Liver (tissue), 9 donors: Measurements from ENCODE around the gene RNF4. TPM values are rescaled to one million over a fixed set of nuclear protein-coding genes. Genes with fewer than 3 reads are reported as not detected.

ENCODE experiments used
- DNase-seq: peaks from one replicate; pipeline ENCODE4 v3.0.0-alpha.2; 2017; ENCODE audit warnings: low spot score
- H3K27ac ChIP-seq, 2 donors: one replicate each; pipeline ENCODE4 v1.7.0; 2013; ENCODE audit warnings: inconsistent platforms in 2 of 2, low read length in 2 of 2, control low read depth in 1 of 2, low read depth in 1 of 2, mild to moderate bottlenecking in 1 of 2
- H3K27me3 ChIP-seq, 4 donors: one replicate each; pipeline versions ENCODE4 v1.6.1 to v1.7.0; 2013; ENCODE audit warnings: low read length in 3 of 4, inconsistent platforms in 1 of 4, mild to moderate bottlenecking in 1 of 4, moderate library complexity in 1 of 4; ENCODE audit not compliant: control insufficient read depth in 4 of 4, insufficient read depth in 4 of 4
- H3K36me3 ChIP-seq, 4 donors: one replicate each; pipeline versions ENCODE4 v1.6.1 to v1.7.0; 2013; ENCODE audit warnings: low read length in 3 of 4, mild to moderate bottlenecking in 3 of 4, low read depth in 1 of 4, moderate library complexity in 1 of 4; ENCODE audit not compliant: control insufficient read depth in 4 of 4, insufficient read depth in 3 of 4
- H3K4me1 ChIP-seq, 4 donors: one replicate each; pipeline versions ENCODE4 v1.6.1 to v1.7.0; 2013; ENCODE audit warnings: low read length in 3 of 4, mild to moderate bottlenecking in 3 of 4, moderate library complexity in 1 of 4; ENCODE audit not compliant: control insufficient read depth in 4 of 4, insufficient read depth in 4 of 4
- H3K4me3 ChIP-seq, 3 donors: one replicate each; pipeline versions ENCODE4 v1.6.1 to v1.7.0; 2013; ENCODE audit warnings: low read length in 3 of 3, control low read depth in 1 of 3, low read depth in 1 of 3, mild to moderate bottlenecking in 1 of 3
- H3K9ac ChIP-seq, 2 donors: one replicate each; pipeline ENCODE4 v1.7.0; 2013; ENCODE audit warnings: low read length in 2 of 2, mild to moderate bottlenecking in 2 of 2, moderate library complexity in 2 of 2, control low read depth in 1 of 2, low read depth in 1 of 2
- H3K9me3 ChIP-seq, 4 donors: one replicate each; pipeline versions ENCODE4 v1.6.1 to v1.7.0; 2013; ENCODE audit warnings: low read length in 3 of 4; ENCODE audit not compliant: control insufficient read depth in 4 of 4
- EGR1 ChIP-seq, 2 donors: IDR thresholded peaks; 2 replicates each; pipeline ENCODE4 v1.6.1; 2016 to 2018; ENCODE audit warnings: antibody characterized with exemption in 2 of 2, low read depth in 2 of 2
- FOXA2 ChIP-seq: IDR thresholded peaks from 2 replicates; pipeline ENCODE4 v1.6.1; 2016; ENCODE audit warnings: antibody characterized with exemption
- GABPA ChIP-seq, 2 donors: IDR thresholded peaks in 1 of 2; conservative IDR thresholded peaks in 1 of 2; 2 replicates each; pipeline ENCODE4 v1.6.1; 2016; ENCODE audit warnings: antibody characterized with exemption in 2 of 2, mild to moderate bottlenecking in 1 of 2, moderate library complexity in 1 of 2
- HNF4A ChIP-seq, 2 donors: conservative IDR thresholded peaks; 2 replicates each; pipeline ENCODE4 v1.6.1; 2016; ENCODE audit warnings: antibody characterized with exemption in 2 of 2, mild to moderate bottlenecking in 2 of 2
- HNF4G ChIP-seq: IDR thresholded peaks from 2 replicates; pipeline ENCODE4 v1.6.1; 2016; ENCODE audit warnings: antibody characterized with exemption
- JUND ChIP-seq, 2 donors: IDR thresholded peaks; 2 replicates each; pipeline ENCODE4 v1.6.1; 2016; ENCODE audit warnings: antibody characterized with exemption in 2 of 2
- RAD21 ChIP-seq, 2 donors: IDR thresholded peaks; 2 replicates each; pipeline ENCODE4 v1.6.1; 2016; ENCODE audit warnings: antibody characterized with exemption in 2 of 2, mild to moderate bottlenecking in 2 of 2
- TAF1 ChIP-seq: conservative IDR thresholded peaks from 2 replicates; pipeline ENCODE4 v1.6.1; 2016; ENCODE audit warnings: antibody characterized with exemption, mild to moderate bottlenecking
- WGBS: extraction: QIAGEN DNeasy Blood & Tissue Kit; methylation state at CpG from one replicate; pipeline ENCODE4 v1.1.7; 2013; 5-methylcytosine and 5-hydroxymethylcytosine counted together
- polyA plus RNA-seq, 2 donors: library from polyadenylated mRNA; stranded (reverse) in 1 of 2; unstranded in 1 of 2; fragments of 200-250 nt in 1 of 2; fragments of >200 nt in 1 of 2; fragmentation: Nextera tagmentation in 1 of 2; extraction: Ambion mirVana in 1 of 2; gene quantifications; one replicate each; pipeline versions ENCODE4 v1.2.1 to v1.2.3, GENCODE V29; 2013 to 2015
- total RNA-seq, 2 donors: library from RNA; depleted of rRNA; stranded (reverse); fragments of >200 nt; gene quantifications; one replicate each; pipeline ENCODE4 v1.2.3, GENCODE V29; 2014
- TF ChIP-seq, protein P1 (sequence below): IDR thresholded peaks from 2 replicates; pipeline ENCODE4 v1.6.1; 2016; ENCODE audit warnings: antibody characterized with exemption
- TF ChIP-seq, protein P2 (sequence below): IDR thresholded peaks from 2 replicates; pipeline ENCODE4 v1.6.1; 2016; ENCODE audit warnings: antibody characterized with exemption
- TF ChIP-seq, protein P3 (sequence below): fragments of 150-350 bp; IDR thresholded peaks from 2 replicates; pipeline ENCODE4 v1.5.1; 2017; ENCODE audit warnings: improper control_type of control experiment, low read depth, low read length; ENCODE audit not compliant: missing input control
- donor health status: healthy.
- donor health status: healthy.
- donor health status: healthy.
- donor health status: healthy.
- donor health status: healthy.

Gene RNF4
- total and polyA plus RNA-seq, 4 donors = 13.0 to 31.0 (median 17.2) TPM

DNA sequence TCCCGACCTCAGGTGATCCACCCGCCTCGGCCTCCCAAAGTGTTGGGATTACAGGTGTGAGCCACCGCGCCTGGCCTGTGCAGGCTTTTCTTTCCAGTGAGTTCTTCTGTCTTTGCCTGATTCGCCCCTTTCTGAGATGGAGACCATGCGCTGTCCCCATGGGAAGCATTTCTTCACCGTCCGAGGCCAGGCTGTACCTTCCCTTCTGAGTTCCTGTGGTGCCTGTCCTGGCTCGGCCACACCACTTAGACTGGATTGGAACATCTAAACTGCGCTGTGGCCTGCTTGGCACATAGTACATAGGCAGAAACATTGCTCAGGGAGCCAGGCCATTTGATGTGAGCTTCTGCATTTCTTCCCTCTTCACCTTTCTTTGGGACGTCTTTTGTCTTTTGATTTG is 91.3 kb downstream of the RNF4 start:
- Histone ChIP-seq H3K36me3 (peaks cover 0 to 3% (median 0%) of the 10 kb centered on the region in 4 donors), H3K9me3 (no peaks in the 10 kb centered on the region), H3K9ac (no peak overlapping the region), H3K4me3 (no peak overlapping the region), H3K4me1 (peaks cover 0 to 3% (median 1%) of the 10 kb centered on the region in 4 donors), H3K27me3 (no peaks in the 10 kb centered on the region), H3K27ac (no peak overlapping the region)
- no peak for TF ChIP-seq HNF4A (conservative IDR thresholded peaks at IDR 0.05)
- TF ChIP-seq, protein P1, sequence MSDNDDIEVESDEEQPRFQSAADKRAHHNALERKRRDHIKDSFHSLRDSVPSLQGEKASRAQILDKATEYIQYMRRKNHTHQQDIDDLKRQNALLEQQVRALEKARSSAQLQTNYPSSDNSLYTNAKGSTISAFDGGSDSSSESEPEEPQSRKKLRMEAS = no peak
- TF ChIP-seq RAD21 (IDR thresholded peaks at IDR 0.05) = no peak
- TF ChIP-seq, protein P2, sequence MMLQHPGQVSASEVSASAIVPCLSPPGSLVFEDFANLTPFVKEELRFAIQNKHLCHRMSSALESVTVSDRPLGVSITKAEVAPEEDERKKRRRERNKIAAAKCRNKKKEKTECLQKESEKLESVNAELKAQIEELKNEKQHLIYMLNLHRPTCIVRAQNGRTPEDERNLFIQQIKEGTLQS = no peak
- no peak for TF ChIP-seq EGR1 (IDR thresholded peaks at IDR 0.05; ENCODE audit: low read depth in 2 of 2)
- no peak for TF ChIP-seq JUND (IDR thresholded peaks at IDR 0.05)
- TF ChIP-seq, protein P3, sequence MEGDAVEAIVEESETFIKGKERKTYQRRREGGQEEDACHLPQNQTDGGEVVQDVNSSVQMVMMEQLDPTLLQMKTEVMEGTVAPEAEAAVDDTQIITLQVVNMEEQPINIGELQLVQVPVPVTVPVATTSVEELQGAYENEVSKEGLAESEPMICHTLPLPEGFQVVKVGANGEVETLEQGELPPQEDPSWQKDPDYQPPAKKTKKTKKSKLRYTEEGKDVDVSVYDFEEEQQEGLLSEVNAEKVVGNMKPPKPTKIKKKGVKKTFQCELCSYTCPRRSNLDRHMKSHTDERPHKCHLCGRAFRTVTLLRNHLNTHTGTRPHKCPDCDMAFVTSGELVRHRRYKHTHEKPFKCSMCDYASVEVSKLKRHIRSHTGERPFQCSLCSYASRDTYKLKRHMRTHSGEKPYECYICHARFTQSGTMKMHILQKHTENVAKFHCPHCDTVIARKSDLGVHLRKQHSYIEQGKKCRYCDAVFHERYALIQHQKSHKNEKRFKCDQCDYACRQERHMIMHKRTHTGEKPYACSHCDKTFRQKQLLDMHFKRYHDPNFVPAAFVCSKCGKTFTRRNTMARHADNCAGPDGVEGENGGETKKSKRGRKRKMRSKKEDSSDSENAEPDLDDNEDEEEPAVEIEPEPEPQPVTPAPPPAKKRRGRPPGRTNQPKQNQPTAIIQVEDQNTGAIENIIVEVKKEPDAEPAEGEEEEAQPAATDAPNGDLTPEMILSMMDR = no peak
- no peak for TF ChIP-seq GABPA (IDR thresholded peaks at IDR 0.05 in 1 of 2, conservative IDR thresholded peaks at IDR 0.05 in 1 of 2)
- TF ChIP-seq TAF1 = no peak
- TF ChIP-seq HNF4G = no peak
- TF ChIP-seq FOXA2 = no peak
- DNase-seq = no peak
- WGBS = 96% methylated on average over 12 of the region's 12 CpGs

Other genes with a start within 250 kb of the RNF4 start
- 10 to 100 TPM in 1 of 2 donors, 1 to 10 TPM in 1; 7.1 to 13.9 TPM for gene HAUS3, start 227.0 kb upstream of the RNF4 start, total RNA-seq
- gene HAUS3, start 227.0 kb upstream of the RNF4 start, polyA plus RNA-seq = 1 to 10 TPM; 2.3 to 3.4 TPM
- gene POLN, start 227.0 kb upstream of the RNF4 start, total RNA-seq = 1 to 10 TPM; 1.6 to 2.3 TPM
- 1 to 10 TPM in 1 of 2 donors, under 1 TPM in 1; 0.44 to 1.3 TPM for gene POLN, start 227.0 kb upstream of the RNF4 start, polyA plus RNA-seq
- 10 to 100 TPM; 17.0 to 19.6 TPM for gene MXD4, start 207.0 kb upstream of the RNF4 start, total RNA-seq
- gene MXD4, start 207.0 kb upstream of the RNF4 start, polyA plus RNA-seq = 10 to 100 TPM in 1 of 2 donors, 1 to 10 TPM in 1; 6.5 to 14.8 TPM
- gene ZFYVE28, start 50.5 kb upstream of the RNF4 start, total RNA-seq = 1 to 10 TPM; 2.3 to 6.1 TPM
- 1 to 10 TPM; 2.0 to 3.0 TPM for gene ZFYVE28, start 50.5 kb upstream of the RNF4 start, polyA plus RNA-seq
- gene CFAP99, start 50.2 kb upstream of the RNF4 start, total RNA-seq = under 1 TPM in 1 of 2 donors, not detected in 1; 0.33 TPM
- under 1 TPM in 1 of 2 donors, not detected in 1; 0.36 TPM for gene CFAP99, start 50.2 kb upstream of the RNF4 start, polyA plus RNA-seq
- 10 to 100 TPM in 1 of 2 donors, 1 to 10 TPM in 1; 9.6 to 10.2 TPM for gene FAM193A, start 67.5 kb downstream of the RNF4 start, total RNA-seq
- 1 to 10 TPM; 3.9 to 4.3 TPM for gene FAM193A, start 67.5 kb downstream of the RNF4 start, polyA plus RNA-seq